HG03457 (cell line): Measurements from ENCODE around the gene DNAH7.
A peak's percentile ranks its signal among the peaks of the same experiment; 100 is the strongest.

Source experiments
- ATAC-seq: cut with Tn5 transposase; IDR thresholded peaks from one replicate; pipeline ENCODE4 v1.9.1; 2021; ENCODE audit warnings: moderate number of reproducible peaks; ENCODE audit not compliant: unreplicated experiment

Gene DNAH7

DNA sequence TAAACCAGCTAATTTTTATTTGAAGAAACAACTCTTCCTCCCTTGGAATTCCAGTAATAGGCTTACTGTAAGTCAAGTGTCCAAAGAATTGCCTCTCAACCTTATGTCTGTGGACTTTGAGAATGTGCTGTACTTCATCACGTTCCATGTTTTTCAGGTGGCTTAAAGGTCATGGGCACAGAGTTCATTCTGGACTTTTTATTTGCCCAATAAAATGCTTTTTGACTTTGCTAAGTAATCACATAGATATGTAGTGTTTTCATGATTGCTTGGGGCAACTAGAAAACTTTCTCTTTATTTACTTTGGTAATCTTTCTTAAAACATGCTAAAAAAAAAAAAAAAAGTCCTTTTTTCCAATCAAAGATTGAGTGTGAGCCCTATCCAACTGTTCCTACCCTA is 10.4 kb upstream of the DNAH7 start:
- ATAC-seq: no peak

DNA sequence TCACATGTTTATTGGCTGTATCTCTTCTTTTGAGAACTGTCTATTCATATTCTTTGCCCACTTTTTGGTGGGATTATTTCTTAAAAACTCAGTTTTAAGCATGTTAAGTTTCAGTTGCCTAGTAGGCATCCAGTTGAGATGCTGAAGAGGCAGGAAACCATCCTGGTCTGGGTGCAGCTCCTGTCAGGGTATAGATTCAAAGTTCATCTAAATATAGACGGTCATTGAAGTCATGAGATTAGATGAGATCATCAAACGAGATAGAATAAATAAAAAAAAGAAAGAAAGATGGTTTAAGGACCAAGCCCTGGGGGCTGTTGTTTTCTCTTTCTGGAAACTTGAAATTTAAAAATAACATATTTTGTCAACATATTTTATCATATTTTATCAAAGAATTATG is 9.2 kb upstream of the DNAH7 start:
- ATAC-seq: no peak

DNA sequence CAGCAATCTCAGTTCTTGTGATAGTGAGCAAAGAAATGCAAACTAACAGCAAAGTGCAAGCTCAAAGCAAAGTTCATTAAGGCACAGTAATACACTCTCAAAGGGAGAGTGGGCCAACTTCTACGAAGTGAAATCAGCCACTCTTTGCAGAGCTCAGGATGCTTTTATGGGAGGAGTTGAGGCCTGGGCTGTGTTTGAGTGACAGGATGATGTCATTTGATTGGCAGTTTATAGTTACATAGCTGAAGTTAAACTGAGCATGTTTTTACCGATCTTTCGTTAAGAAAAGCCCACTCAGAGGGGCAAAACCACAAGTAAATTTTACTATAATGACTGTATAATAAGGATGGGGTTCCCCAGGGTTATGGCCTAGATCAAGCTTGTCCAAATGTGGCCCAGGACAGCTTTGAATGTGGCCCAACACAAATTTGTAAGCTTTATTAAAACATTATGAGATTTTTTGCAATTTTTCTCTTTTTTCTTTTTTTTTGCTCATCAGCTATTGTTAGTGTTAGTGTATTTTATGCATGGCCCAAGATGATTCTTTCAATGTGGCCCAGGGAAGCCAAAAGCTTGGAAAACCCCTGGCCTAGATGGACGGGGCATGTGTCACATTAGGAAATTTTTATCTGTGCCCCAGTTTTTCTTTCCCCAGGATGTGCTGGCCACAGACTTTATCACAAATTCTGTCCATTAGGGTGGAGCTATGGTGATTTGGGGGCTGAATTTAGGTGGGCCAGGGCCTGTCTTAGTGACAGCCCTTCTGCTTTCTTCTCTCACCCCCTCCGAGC is 8.3 kb upstream of the DNAH7 start:
- no peak for ATAC-seq

DNA sequence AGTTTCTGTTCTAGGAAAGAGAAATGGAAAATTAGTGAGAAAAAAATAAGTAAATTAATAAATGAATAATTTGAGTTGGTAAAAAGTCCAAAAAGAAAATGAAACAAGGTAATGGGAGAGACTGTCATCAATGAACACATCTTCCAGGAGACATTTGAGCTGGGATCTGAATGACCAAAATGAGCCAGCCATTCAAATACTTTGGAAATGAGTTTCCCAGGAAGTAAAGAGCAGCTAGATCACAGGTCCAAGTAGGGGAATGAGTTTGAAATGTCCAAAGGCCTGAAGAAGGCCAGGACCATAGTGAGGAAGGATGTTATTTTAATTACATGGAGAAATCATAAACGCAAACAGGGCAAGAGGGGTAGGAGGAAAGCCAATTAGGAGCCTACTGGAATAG is 6.6 kb upstream of the DNAH7 start:
- ATAC-seq: no peak

DNA sequence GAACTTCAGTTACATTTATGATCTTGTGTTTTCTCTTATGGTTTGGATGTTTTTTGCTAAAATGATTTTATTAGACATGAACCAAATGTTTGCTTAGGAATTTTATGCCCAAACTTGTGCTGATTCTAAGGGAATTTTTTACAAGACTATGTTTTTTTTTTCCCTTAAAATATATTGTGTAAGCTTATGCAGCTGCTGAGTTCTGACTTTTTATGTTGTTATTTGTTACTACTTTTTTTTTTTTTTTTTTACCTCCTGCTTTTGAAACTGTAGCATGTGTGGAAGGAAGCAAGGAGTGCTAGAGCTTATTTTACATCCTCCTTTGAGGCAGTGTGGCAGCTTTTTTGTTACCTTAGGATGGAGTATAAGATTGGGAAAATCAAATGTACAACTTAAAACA is 6.0 kb upstream of the DNAH7 start:
- no peak for ATAC-seq

DNA sequence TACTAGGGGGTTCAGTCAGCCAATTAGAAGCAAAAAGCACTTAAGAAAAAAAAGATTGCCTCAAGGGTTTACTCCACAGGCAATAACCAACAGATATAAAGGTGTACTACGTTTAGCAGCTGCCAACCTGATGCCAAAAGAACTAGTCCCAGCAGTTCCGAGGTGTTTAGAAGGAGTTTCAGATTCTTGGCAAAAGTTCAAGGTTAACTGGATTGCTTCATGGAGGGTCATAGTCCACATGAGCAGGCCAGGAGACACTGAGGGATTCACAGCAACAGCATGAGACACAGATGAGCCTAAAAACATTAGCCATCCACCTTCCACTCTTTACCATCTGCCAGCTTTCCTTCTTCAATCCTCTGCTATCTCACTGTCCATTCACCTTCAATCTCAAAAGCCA is 4.9 kb upstream of the DNAH7 start:
- ATAC-seq: no peak

DNA sequence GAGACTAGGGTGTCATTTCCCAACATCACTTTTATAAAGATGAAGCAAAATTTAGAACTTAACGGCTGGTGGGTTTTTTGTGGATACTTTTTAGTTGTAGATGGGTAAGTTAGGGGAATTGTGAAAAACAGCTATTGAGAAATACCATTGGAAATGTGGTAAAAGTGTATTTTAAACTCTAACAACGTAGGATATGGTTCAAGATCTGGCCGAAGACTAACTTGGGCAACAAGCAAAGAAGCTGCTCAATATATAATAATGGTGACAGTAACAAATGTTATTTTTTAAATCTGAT is 1.6 kb downstream of the DNAH7 start:
- ATAC-seq: no peak

DNA sequence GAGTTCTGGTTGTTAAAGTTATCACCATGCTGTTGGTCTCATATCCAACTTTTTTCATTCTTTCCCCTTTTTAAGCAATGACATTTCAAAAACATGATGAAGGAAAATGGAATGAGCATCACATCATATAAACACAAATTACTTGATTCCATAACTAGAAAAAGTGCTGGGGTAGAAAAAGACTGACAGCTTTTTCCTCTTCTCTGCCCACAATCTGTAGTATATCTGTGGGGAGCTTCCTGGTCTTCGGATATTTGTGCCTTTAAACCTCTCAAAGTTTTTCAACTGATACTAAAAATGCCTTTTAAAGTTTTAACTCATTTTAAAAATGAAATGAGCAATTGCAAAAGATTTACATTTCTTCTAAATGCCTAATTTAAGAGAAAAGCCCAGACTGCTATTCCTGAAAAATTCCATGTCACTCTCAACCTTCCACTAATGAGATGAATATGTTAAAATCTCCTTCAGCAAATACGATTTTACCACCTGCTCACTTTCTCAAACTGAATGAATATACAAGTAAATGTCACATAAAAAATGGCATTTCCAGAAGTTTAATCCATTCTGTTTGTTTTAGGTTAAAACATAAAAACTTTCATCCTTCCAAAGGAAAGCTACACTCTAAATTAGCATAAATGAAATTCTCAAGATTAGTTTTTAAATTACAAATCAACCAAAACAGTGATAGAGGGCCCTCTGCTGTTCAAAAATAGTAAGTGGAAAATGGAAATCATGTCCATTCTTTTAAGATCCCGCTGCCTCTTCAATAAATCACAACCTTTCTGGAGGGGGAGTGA is 2.1 kb downstream of the DNAH7 start:
- ATAC-seq: no peak

DNA sequence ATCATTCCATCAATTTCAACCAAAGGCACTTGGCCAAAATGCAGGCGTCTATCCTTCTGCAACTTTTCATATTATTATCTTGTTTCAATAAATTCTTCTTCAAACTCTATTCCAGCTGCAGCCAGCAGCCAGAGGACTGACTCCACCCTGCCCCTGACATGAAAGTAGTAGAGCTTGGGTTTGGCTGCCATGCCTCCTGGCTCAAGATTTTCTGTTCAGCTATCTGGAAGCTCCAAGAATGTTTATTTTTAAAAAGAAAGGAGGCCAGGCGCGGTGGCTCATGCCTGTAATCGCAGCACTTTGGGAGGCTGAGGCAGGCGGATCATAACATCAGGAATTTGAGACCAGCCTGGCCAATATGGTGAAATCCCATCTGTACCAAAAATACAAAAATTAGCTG is 4.9 kb downstream of the DNAH7 start:
- no peak for ATAC-seq

DNA sequence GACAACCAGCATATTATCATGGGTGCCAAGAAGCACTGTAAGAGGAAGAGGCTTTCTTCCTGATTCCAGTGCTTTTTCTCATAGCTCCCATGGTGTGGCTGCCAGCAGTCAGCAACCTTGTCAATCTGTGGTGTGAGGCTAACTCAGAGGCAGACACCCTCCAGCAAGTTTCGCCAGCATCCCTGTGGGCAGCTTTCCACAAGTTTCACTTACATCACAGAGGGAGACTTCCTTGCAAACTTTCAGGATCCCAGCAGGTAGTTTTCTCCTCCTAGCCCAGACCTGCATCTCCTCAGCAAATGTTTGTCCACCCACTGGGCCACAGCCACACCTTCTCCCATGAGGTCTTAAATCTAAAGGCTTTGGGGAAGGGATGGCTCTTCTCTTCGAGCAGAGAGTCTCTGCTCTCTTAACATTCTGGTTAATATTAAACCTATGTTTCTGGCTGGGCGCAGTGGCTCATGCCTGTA is 9.1 kb downstream of the DNAH7 start:
- ATAC-seq: no peak

DNA sequence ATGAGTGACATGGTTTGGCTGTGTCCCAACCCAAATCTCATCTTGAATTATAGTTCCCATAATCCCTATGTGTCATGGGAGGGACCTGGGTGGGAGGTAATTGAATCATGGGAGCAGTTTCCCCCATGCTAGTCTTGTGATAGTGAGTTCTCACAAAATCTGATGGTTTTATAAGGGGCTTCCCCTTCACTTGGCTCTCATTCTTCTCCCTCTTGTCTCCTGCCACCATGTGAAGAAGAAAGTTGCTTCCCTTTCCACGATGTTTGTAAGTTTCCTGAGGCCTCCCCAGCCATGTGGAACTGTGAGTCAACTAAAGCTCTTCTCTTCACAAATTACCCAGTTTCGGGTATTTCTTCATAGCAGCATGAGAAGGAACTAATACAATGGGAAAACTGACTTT is 14.0 kb downstream of the DNAH7 start:
- ATAC-seq: no peak

DNA sequence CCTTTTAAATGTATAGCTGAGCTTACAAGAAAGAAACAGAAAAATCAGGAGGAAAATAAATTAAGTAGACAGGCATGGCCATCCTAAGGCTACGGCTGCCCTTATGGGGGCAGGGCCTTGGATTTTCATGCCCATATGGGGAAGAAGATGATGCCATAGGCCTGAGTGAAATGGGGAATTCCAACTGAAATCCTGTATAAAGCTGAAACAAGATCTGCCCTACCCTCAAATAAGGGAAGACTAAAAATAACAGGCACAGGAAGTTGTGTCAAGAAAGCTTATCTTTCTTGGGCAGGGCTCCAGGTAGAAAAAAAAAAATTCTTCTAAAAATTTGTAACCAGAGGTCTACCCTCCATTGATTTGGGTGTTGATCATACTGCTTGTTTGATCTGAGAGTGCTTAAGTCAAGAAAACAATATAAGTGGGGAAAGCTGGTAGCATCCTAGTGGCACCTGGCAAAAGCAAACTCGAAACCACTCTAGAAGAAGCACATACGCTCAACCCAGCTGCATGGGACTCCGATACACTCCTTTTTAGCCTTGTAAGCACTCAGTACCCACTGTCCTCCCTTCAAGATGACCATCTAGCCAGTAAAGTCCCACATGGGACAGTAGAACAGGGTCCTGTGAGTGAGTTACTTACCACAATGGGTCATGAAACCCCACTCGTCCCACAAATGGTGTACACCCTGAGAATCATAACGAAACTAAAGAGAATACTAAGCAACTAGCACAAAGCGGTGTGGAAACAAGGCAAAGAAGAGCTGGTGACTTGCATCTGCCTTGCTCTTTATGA is 22.3 kb downstream of the DNAH7 start:
- peak; percentile 78 for ATAC-seq

DNA sequence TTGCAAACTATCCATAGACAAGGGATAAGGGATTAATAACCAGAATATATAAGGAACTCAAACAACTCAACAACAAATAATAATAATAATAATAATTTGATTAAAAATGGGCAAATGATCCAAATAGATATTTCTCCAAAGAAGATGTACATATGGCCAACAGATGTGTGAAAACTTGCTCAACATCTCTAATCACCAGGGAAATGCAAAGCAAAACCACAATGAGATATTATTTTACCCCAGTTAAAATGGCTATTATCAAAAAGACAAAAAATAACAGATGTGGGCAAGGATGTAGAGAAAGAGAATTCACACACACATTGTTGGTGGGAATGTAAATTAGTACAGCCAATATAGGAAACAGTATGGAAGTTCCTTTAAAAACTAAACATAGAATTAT is 26.9 kb downstream of the DNAH7 start:
- no peak for ATAC-seq

DNA sequence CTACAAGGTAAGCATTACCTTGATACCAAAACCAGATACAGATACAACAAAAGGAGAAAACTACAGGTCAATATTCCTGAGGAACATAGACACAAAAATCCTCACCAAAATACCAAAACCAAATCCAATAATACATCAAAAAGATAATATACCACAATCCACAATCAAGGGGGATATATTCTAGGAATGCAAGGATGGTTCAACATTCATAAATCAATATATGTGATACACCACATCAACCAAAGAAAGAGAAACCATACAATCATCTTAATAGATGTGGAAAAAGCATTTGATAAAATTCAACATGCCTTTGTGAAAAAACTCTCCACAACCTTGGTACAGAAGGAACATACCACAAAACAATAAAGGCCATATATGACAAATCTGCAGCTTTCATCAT is 28.4 kb downstream of the DNAH7 start:
- ATAC-seq: no peak

DNA sequence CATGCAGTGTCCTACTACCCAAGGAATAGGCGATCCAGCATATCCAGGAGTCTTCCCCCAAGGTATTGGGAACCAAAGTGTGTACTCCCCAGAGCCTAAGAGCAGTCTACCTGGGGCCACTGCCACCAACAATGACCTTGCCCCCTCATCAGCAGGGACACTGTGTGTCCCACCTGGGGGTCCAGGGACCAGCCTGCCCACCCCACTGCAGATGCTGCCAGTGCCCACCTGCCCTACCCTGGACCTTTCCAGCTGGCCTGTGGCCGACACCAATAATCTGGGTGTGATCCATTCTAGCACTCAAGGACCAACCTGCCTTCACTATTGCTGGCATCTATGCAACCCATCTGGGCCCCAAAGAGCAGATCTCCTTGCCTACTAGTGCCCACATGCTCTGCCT is 32.2 kb downstream of the DNAH7 start:
- no peak for ATAC-seq

DNA sequence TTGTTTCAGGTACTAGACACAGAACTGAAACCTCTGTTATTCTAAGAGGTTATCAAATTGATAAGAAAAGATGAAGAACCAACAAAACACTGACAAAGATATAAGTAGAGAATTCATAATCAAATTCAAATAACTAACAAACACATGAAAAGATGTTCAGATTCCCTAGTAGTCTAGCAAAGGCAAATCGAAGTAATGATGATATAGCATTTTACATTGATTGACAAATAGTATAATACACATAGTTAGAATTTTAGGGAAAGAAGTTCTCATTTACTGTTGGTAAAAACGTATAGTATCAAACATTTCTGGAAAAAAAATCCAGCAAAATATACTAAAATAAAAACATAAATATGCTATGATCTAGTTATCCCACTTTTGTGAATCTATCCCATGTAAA is 50.6 kb downstream of the DNAH7 start:
- ATAC-seq: no peak

DNA sequence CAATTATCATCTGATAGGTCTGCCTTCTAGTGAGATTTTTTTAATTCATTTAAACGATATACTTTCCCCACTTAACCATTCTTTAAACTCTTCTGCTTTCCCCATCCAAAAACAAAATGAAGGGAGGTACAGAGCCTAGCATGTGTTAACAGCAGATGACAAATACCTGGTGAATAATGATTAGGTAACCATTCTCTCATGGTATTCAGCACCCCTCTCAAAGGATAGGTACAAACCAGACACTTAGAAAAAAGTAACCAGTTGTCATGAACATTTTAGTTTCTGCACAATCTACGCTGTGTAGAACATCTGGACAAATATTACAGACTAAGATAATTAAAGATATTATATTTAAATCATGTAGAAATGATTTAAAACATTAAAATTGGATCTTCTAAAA is 56.3 kb downstream of the DNAH7 start:
- ATAC-seq: no peak

DNA sequence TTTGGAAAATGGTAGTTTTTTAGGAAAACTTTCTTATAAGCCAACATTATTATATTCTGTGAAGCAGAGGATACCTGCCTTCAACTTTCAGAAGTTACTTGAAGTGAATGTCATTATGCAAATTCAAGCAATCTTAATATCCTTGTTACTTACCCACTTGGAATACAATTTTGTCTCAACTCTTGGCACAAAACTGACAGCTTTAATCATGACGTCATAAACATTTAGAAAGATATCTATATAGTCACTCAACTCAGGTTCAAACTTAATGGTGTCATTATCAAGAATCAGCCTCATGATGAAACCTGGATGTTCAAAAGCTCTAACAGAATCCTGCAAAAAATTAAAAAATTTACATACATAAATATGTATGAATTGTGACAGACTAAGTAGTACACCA is 68.1 kb downstream of the DNAH7 start:
- no peak for ATAC-seq

DNA sequence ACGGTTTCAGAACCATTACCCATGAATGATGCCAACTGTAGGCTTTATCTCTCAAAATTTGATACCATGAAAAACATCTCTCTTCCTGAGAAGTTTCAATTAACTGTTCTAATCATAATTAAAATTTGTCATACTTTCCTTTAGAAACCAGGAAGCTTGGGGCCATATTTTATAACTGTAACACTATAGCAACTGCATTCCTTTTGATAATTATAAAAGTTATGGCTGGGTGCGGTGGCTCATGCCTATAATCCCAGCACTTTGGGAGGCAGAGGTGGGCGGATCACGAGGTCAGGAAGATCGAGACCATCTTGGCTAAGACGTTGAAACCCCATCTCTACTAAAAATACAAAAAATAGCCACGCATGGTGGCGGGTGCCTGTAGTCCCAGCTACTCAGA is 70.6 kb downstream of the DNAH7 start:
- ATAC-seq: no peak

DNA sequence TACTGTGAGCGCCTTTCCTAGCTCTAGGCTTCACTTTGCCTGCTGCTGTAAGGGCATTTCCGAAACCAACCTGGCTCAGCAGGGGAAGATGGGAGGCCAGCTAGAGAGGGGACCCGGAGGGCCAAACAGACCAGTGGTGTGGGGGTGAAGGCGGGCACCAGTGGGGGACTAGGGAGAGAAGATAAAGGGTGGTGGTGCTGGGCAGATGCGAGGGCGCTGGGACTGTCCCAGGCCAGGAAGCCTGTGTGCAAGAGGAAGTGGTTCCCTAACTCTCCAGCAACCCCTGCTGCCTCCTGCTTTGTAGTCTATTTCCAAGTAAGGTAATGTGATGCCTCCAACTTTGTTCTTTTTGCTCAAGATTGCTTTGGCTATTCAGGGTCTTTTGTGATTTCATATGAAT is 73.1 kb downstream of the DNAH7 start:
- ATAC-seq: no peak

DNA sequence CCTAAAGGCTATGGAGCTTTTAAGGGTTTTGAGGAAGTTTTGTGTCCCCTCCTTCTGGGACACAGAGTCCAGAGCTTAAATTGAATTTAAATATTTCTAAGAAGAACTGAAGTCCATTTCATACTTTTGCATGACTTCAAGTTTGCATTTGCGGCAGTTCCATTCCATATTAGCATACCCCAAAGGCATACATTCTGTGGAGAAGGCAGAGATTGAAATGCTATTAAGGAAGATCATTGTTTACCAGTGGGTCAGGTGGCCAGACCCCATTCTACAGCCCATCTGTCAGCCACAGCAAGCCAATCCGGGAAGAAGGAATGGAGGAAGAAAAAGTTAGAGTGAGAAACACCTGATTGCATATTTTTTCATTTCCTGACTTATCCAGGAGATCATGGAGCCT is 75.0 kb downstream of the DNAH7 start:
- ATAC-seq: no peak

DNA sequence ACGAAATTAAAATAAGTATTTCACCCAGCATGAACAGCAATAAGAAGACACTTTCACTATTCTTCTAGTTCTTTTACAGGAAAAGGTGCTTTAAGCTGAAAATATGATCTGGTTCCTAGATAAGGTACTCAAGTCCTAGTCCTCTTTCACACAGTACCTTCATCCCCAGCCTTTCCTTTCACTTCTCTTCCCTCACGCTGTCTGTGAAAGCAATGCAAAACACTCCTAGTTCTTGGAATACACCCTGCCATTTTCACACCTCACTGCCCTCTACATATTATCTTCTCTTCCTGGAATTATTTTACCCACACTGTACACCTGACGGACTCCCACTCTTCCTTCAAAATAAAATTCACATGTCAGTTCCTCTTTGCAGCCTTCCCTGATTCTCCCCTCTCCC is 82.9 kb downstream of the DNAH7 start:
- no peak for ATAC-seq
